HG03558 (cell line): ENCODE measurements around the gene PRDX3.
"Not testable (repeated sequence)": the region's sequence is repeated elsewhere in the genome, so short reads cannot be mapped to it uniquely, and the experiment has no call there.

Experiments used
- ATAC-seq: cut with Tn5 transposase; IDR thresholded peaks from one replicate; pipeline ENCODE4 v1.9.1; 2021; ENCODE audit warnings: moderate number of reproducible peaks; ENCODE audit not compliant: unreplicated experiment; ENCODE audit errors: extremely low read depth

PRDX3 gene

GRCh38 chr10:119166118-119166500 lies 12.5 kb downstream of the PRDX3 start:
- no peak for ATAC-seq

DNA sequence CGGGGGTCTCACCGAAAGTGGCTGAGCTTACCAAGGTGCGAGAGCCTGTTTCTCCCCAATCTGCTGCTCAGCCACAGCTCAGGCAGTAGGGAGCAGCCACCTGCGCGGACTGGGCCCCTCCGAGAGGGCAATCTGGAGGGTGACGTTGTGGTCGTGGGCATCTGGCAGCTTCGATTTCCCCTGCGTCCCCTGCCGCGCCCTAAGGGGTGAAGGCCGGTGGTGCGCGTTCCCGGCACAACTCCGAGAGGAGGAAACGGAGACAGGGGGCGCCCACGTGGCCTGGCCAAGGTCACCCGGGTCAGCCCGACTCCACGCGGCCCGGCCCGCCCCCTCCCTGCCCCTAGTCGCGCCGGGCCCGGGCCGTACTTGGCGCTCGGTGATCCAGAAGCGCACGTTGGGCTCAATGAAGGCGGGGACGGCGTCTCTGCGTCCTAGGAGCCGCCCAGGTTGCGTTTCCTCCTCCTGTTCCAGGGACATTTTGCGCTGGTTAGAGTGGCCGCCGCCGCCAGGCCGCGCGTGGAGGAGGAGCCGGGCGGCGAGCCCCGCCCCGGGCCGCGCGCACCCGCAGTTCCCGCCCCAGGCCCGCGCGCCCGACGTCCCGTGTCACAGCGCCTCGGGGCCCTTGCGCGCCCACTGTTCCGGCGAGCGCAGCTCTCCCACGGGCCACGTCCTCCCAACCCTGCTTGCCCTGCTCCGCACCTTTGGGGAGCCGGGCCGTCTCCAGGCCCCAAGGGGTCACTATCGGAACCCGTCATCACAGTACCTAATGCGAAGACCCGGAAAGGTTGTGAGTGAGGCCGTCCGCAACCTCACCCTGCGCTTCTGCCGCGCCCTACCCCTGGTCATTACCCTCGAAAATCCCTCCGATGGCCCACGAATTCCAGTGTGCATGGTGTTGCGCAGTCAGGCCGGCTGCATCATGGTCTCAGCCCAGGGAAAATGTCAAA lies 13.2 kb downstream of the PRDX3 start, which contains the start of gene SFXN4:
SFXN4 (minus strand) TSS at position 544 of the 947 bp plus-strand sequence; CDS start at position 477, 67 bp downstream.
- peak; percentile 74 for ATAC-seq

GRCh38 chr10:119162452-119163092 lies 16.0 kb downstream of the PRDX3 start:
- no peak for ATAC-seq

- ATAC-seq, result no peak
Observed at GRCh38 chr10:119161680-119162451, 16.7 kb downstream of the PRDX3 start.

GRCh38 chr10:119159332-119159731 lies 19.3 kb downstream of the PRDX3 start:
- ATAC-seq, result no peak

DNA sequence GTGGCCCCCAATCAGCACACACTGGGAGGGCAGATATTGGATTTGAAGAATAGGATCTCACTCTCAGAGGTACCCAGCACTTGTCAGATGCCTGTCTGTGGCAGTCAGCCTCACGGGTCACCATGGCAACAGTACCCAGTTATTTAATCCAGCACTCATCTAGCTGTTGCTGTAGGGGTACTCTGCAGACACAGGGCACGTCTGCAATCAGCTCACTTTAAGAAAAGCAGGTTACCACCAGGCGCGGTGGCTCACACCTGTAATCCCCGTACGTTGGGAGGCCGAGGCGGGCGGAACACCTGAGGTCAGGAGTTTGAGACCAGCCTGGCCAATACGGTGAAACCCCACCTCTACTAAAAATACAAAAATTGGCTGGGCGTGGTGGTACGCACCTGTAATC lies 25.0 kb downstream of the PRDX3 start:
- no peak for ATAC-seq

- no peak for ATAC-seq
Observed at GRCh38 chr10:119153041-119153440, 25.6 kb downstream of the PRDX3 start.

DNA sequence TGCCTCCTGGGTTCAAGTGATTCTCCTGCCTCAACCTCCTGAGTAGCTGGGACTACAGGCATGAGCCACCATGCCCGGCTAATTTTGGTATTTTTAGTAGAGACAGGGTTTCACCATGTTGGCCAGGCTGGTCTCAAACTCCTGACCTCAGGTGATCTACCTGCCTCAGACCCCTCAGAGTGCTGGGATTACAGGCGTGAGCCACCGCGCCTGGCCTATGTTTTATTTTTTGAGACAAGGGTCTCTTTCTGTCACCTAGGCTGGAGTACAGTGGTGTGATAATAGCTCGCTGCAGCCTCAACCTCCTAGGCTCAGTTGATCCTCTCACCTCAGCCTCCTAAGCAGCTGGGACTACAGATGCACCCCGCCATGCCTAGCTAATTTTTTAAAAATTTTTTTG lies 27.0 kb downstream of the PRDX3 start:
- not testable (repeated sequence) for ATAC-seq

- no peak for ATAC-seq
Observed at GRCh38 chr10:119149729-119150128, 28.9 kb downstream of the PRDX3 start.

- ATAC-seq, result no peak
Observed at GRCh38 chr10:119149157-119149556, 29.5 kb downstream of the PRDX3 start.

DNA sequence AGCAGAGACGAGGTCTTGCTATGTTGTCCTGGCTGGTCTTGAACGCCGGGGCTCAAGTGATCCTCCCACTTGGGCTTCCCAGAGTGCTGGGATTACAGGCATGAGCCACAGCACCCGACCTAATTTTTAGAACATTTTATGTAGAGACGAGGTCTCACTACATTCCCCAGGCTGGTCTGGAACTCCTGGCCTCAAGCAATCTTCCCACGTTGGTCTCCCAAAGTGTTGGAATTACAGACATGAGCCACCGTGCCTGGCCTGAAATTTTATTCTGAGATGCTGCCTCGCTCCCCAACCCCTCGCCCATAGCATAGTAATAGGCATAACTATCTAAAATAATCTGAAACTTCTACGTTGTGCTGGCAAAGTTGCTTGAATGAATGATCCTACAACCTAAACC lies 35.0 kb downstream of the PRDX3 start:
- no peak for ATAC-seq

DNA sequence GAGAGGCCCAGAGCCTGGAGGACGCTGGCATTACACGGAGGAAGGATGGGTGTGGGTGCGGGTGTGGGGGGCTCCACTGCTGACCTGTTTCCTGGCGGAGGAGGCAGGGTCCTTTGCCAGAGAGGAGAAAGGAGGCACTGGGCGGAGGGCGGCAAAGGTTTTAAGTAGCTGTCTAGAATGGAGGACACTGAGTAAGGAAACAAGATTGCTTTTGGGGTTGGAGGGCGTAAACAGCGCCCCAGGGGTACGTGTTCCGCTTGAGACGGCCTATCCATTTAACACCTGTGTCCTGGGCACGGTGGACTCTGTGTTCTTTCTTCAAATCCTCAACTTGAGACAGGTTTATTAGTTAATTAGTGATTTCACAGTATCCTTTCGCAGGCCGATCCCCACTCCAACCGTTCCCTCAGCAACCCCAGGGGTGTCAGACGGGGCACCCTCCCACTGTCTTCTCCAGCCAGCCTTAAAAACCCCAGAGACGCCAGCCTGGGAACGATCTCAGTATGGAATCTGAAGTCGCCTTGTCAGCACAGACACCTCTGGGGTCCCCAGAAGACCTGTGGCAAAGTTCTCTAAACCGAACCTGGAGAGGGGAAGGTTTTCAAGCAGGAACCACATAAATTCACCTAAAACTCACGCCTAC lies 37.9 kb downstream of the PRDX3 start:
- no peak for ATAC-seq

GRCh38 chr10:119139464-119140067 lies 39.0 kb downstream of the PRDX3 start:
- no peak for ATAC-seq

GRCh38 chr10:119138346-119139306 lies 40.0 kb downstream of the PRDX3 start:
- no peak for ATAC-seq

DNA sequence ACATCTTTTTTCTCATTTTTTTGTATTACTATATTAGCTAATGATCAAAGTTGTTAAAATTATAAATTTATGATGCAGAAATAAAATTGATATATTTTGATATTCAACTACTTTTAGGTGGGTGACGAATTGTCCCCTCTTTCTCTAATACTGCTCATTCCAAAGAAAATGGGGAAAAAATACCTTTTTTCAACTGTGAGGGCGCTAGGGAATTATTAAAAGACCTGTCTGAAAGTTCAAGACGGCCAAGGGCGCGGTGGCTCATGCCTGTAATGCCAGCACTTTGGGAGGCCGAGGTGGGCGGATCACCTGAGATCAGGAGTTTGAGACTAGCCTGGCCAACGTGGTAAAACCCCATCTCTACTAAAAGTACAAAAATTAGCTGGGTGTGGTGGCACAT lies 40.7 kb downstream of the PRDX3 start:
- ATAC-seq, result not testable (repeated sequence)

GRCh38 chr10:119136084-119136483 lies 42.5 kb downstream of the PRDX3 start:
- no peak for ATAC-seq

DNA sequence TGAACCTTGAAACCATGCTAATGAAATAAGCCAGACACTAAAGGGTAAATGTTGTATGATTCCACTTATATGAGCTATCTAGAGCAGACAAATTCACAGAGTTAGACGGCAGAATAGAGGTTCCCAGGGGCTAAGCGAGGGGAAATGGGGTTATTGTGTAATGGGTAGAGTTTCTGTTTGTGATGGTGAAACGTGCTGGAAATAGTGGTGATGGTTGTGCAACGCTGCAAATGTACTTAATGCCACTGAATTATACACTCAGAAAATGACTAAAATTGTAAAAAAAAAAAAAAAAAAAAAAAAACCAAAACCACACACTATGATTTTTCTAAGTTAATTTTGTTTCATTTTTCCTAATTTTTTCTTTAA lies 43.1 kb downstream of the PRDX3 start:
- no peak for ATAC-seq

DNA sequence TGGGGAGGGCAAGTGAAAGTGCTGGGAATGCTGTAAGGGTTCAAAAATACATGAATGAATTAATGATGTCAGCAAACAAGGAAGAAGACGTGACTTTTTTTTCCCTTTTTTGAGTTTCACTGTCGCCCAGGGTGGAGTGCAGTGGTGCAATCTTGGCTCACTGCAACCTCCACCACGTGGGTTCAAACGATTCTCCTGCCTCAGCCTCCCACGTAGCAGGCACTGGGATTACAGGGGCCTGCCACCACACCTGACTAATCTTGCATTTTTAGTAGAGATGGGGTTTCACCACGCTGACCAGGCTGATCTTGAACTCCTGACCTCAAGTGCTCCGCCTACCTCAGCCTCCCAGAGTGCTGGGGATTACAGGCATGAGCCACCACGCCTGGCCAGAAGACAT lies 44.7 kb downstream of the PRDX3 start:
- no peak for ATAC-seq
